PFSK-1 (cell line): Measurements from ENCODE around the gene NISCH.

Source experiments
- FOXP2 ChIP-seq: optimal IDR thresholded peaks from 2 replicates; pipeline ENCODE3; 2011; ENCODE audit warnings: borderline replicate concordance, control low read depth, inconsistent platforms; ENCODE audit not compliant: insufficient read depth; ENCODE audit errors: extremely low read length, extremely low read depth
- POLR2AphosphoS5 ChIP-seq: IDR thresholded peaks from 2 replicates; pipeline ENCODE4 v1.6.1; 2012; ENCODE audit warnings: low read depth, mild to moderate bottlenecking, control low read depth, low read length, moderate library complexity
- SIN3A ChIP-seq: IDR thresholded peaks from 2 replicates; pipeline ENCODE4 v1.6.1; 2012; ENCODE audit warnings: mild to moderate bottlenecking, low read length, moderate library complexity, borderline replicate concordance; ENCODE audit not compliant: insufficient read depth
- TAF1 ChIP-seq: IDR thresholded peaks from 2 replicates; pipeline ENCODE4 v1.6.1; 2012; ENCODE audit warnings: low read length, control low read depth, borderline replicate concordance; ENCODE audit not compliant: insufficient read depth
- TF ChIP-seq, protein P1 (sequence below), 2 experiments: IDR thresholded peaks; 2 replicates each; pipeline versions ENCODE4 v1.6.1 to v1.8.0; 2011 to 2012; ENCODE audit warnings: low read depth in 2 of 2, low read length in 2 of 2, control low read depth in 1 of 2, inconsistent platforms in 1 of 2, mild to moderate bottlenecking in 1 of 2, moderate library complexity in 1 of 2; ENCODE audit not compliant: insufficient read depth in 1 of 2

The NISCH gene

GRCh38 chr3:52450489-52451236 lies 4.7 kb upstream of the NISCH start:
- TF ChIP-seq POLR2AphosphoS5 (no peak), TAF1 (no peak), SIN3A (no peak), FOXP2 (no peak)
- TF ChIP-seq, protein P1, sequence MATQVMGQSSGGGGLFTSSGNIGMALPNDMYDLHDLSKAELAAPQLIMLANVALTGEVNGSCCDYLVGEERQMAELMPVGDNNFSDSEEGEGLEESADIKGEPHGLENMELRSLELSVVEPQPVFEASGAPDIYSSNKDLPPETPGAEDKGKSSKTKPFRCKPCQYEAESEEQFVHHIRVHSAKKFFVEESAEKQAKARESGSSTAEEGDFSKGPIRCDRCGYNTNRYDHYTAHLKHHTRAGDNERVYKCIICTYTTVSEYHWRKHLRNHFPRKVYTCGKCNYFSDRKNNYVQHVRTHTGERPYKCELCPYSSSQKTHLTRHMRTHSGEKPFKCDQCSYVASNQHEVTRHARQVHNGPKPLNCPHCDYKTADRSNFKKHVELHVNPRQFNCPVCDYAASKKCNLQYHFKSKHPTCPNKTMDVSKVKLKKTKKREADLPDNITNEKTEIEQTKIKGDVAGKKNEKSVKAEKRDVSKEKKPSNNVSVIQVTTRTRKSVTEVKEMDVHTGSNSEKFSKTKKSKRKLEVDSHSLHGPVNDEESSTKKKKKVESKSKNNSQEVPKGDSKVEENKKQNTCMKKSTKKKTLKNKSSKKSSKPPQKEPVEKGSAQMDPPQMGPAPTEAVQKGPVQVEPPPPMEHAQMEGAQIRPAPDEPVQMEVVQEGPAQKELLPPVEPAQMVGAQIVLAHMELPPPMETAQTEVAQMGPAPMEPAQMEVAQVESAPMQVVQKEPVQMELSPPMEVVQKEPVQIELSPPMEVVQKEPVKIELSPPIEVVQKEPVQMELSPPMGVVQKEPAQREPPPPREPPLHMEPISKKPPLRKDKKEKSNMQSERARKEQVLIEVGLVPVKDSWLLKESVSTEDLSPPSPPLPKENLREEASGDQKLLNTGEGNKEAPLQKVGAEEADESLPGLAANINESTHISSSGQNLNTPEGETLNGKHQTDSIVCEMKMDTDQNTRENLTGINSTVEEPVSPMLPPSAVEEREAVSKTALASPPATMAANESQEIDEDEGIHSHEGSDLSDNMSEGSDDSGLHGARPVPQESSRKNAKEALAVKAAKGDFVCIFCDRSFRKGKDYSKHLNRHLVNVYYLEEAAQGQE (IDR thresholded peaks at IDR 0.05; ENCODE audit: insufficient read depth in 1 of 2, low read depth in 2 of 2, low read length in 2 of 2), result no peak

- TF ChIP-seq FOXP2 (no peak), SIN3A (no peak), TAF1 (no peak), POLR2AphosphoS5 (no peak)
- TF ChIP-seq, protein P1 (IDR thresholded peaks at IDR 0.05; ENCODE audit: insufficient read depth in 1 of 2, low read depth in 2 of 2, low read length in 2 of 2), result no peak
These were observed 3.9 kb upstream of the NISCH start for GRCh38 chr3:52451237-52452083.

- TF ChIP-seq POLR2AphosphoS5, result no peak
These were observed 3.3 kb upstream of the NISCH start for GRCh38 chr3:52452126-52452525.

GRCh38 chr3:52452570-52453221 lies 2.7 kb upstream of the NISCH start:
- TF ChIP-seq POLR2AphosphoS5 (no peak), FOXP2 (no peak)
- TF ChIP-seq, protein P1 (IDR thresholded peaks at IDR 0.05; ENCODE audit: insufficient read depth in 1 of 2, low read depth in 2 of 2, low read length in 2 of 2), result no peak

DNA sequence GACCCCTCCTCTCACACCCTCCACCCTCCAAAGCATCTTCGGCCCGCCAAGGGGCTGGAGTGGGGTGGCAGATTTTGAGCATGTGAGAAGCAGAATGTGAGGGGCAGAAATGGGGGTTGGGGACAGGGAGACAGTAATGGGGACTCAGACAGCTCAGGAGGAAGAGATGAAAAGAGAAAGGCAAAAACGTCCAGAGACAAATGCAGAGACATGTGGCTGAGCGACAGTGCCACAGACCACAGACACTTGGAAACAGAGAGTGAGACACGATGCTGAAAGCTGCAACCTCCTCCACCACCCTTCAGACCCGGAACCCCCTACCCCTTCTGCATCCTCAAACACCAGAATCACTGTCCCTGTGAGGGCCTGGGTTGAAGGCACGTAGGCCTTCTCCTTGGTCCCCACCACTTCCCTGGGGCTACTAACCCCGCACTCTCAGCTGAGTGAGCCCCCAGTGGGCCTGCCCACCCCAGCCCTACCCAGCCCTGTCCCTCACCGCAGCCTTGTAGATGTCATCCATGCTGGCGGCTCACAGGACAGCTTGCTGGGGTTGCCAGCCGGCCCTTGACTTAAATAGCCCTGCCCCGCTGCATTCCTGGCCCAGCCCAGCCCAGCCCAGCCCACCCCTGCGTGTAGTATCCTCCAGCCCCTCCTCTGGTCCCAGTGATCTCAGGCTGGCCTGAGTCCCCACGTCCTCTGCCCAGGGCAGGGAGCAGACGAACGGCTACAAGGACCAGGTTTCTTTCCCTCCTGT lies 1.7 kb upstream of the NISCH start, which contains the start of gene TNNC1:
Gene TNNC1 (minus strand): TSS at position 546 of the 754 bp plus-strand sequence. CDS start 26 bp downstream, at position 520.
- no peak for TF ChIP-seq TAF1
- no peak for TF ChIP-seq FOXP2
- no peak for TF ChIP-seq SIN3A
- no peak for TF ChIP-seq POLR2AphosphoS5
- TF ChIP-seq, protein P1 (IDR thresholded peaks at IDR 0.05; ENCODE audit: insufficient read depth in 1 of 2, low read depth in 2 of 2, low read length in 2 of 2), result no peak
